ENCODE results near the gene ELK4. TPM values are rescaled to one million over a fixed set of nuclear protein-coding genes. Genes with fewer than 3 reads are reported as not detected.

ELK4 gene
- total RNA-seq, 1 donor from 2014 or later: 57.1 TPM

GRCh38 chr1:205601205-205601604 lies 30.6 kb downstream of the ELK4 start:
- Mint-ChIP-seq H3K4me1 (ENCODE audit: unreplicated experiment) (peaks cover 66% of the 10 kb centered on the region), H3K27ac (ENCODE audit: unreplicated experiment) (peak overlapping the region; percentile 82), H3K27me3 (ENCODE audit: unreplicated experiment) (peaks cover 13% of the 10 kb centered on the region), H3K9me3 (ENCODE audit: unreplicated experiment) (no peaks in the 10 kb centered on the region), H3K4me3 (ENCODE audit: unreplicated experiment) (no peak overlapping the region), H3K36me3 (ENCODE audit: low read depth, unreplicated experiment) (peaks cover 44% of the 10 kb centered on the region)
- DNase-seq (ENCODE audit: low spot score): no peak
- TF ChIP-seq CTCF (IDR thresholded peaks at IDR 0.05; ENCODE audit: unreplicated experiment): no peak

- H3K27me3 Mint-ChIP-seq (ENCODE audit: unreplicated experiment): peaks cover 15% of the 10 kb centered on the region
- H3K27ac Mint-ChIP-seq (ENCODE audit: unreplicated experiment): peak overlapping the region; percentile 98
- H3K36me3 Mint-ChIP-seq (ENCODE audit: low read depth, unreplicated experiment): peaks cover 54% of the 10 kb centered on the region
- no peaks in the 10 kb centered on the region for H3K9me3 Mint-ChIP-seq (ENCODE audit: unreplicated experiment)
- H3K4me3 Mint-ChIP-seq (ENCODE audit: unreplicated experiment): peak overlapping the region; percentile 64
- H3K4me1 Mint-ChIP-seq (ENCODE audit: unreplicated experiment): peaks cover 75% of the 10 kb centered on the region
- no peak for DNase-seq (ENCODE audit: low spot score)
- no peak for TF ChIP-seq CTCF (IDR thresholded peaks at IDR 0.05; ENCODE audit: unreplicated experiment)
Observed at GRCh38 chr1:205600085-205600484, 31.7 kb downstream of the ELK4 start.

- Mint-ChIP-seq H3K9me3 (ENCODE audit: unreplicated experiment) (no peaks in the 10 kb centered on the region), H3K36me3 (ENCODE audit: low read depth, unreplicated experiment) (peaks cover 54% of the 10 kb centered on the region), H3K4me3 (ENCODE audit: unreplicated experiment) (peak overlapping the region; percentile 64), H3K27me3 (ENCODE audit: unreplicated experiment) (peaks cover 16% of the 10 kb centered on the region), H3K27ac (ENCODE audit: unreplicated experiment) (peak overlapping the region; percentile 98), H3K4me1 (ENCODE audit: unreplicated experiment) (peaks cover 76% of the 10 kb centered on the region)
- DNase-seq (ENCODE audit: low spot score): no peak
- TF ChIP-seq CTCF (IDR thresholded peaks at IDR 0.05; ENCODE audit: unreplicated experiment): no peak
Observed at GRCh38 chr1:205599669-205600042, 32.2 kb downstream of the ELK4 start.

- peak overlapping the region; percentile 64 for H3K4me3 Mint-ChIP-seq (ENCODE audit: unreplicated experiment)
- DNase-seq (ENCODE audit: low spot score): peak; percentile 50
- peak overlapping the region; percentile 98 for H3K27ac Mint-ChIP-seq (ENCODE audit: unreplicated experiment)
- no peak for TF ChIP-seq CTCF (IDR thresholded peaks at IDR 0.05; ENCODE audit: unreplicated experiment)
- H3K4me1 Mint-ChIP-seq (ENCODE audit: unreplicated experiment): peaks cover 76% of the 10 kb centered on the region
- H3K27me3 Mint-ChIP-seq (ENCODE audit: unreplicated experiment): peaks cover 16% of the 10 kb centered on the region
- H3K36me3 Mint-ChIP-seq (ENCODE audit: low read depth, unreplicated experiment): peaks cover 52% of the 10 kb centered on the region
- H3K9me3 Mint-ChIP-seq (ENCODE audit: unreplicated experiment): no peaks in the 10 kb centered on the region
Observed at GRCh38 chr1:205598841-205599668, 32.8 kb downstream of the ELK4 start.

GRCh38 chr1:205597691-205598314 lies 34.0 kb downstream of the ELK4 start:
- Mint-ChIP-seq H3K4me3 (ENCODE audit: unreplicated experiment) (peak overlapping the region; percentile 83), H3K36me3 (ENCODE audit: low read depth, unreplicated experiment) (peaks cover 45% of the 10 kb centered on the region), H3K27ac (ENCODE audit: unreplicated experiment) (peak overlapping the region; percentile 98), H3K4me1 (ENCODE audit: unreplicated experiment) (peaks cover 76% of the 10 kb centered on the region), H3K27me3 (ENCODE audit: unreplicated experiment) (peaks cover 16% of the 10 kb centered on the region), H3K9me3 (ENCODE audit: unreplicated experiment) (no peaks in the 10 kb centered on the region)
- no peak for TF ChIP-seq CTCF (IDR thresholded peaks at IDR 0.05; ENCODE audit: unreplicated experiment)
- DNase-seq (ENCODE audit: low spot score): no peak

All from endothelial cell (in vitro differentiated cells).